H1 (cell line): ENCODE measurements around the gene SCN1B. TPM values are rescaled to one million over a fixed set of nuclear protein-coding genes. Genes with fewer than 3 reads are reported as not detected.

Experiments used
- CTCF ChIA-PET: fragments of 300-600 bp; sonication (Branson Sonifier 250); formaldehyde crosslinking; loops from one replicate; lab custom pipeline; 2021; ENCODE audit not compliant: partially characterized antibody; lab: Charles Lee
- POLR2A ChIA-PET: fragments of 300-600 bp; sonication (Branson Sonifier 250); formaldehyde crosslinking; loops from one replicate; lab custom pipeline; 2021; ENCODE audit warnings: inconsistent platforms; ENCODE audit not compliant: partially characterized antibody; lab: Charles Lee
- DNase-seq, 2 experiments: peaks; one replicate each; pipeline versions ENCODE4 v3.0.0 to v3.0.0-alpha.2; 2010 to 2022; ENCODE audit warnings: low spot score in 2 of 2, low read depth in 1 of 2, mixed read lengths in 1 of 2
- FAIRE-seq: peaks from 2 replicates; lab custom pipeline; 2011; peaks lifted over from hg19 to GRCh38; lab: Jason Lieb, UNC
- H2AFZ ChIP-seq: 2 replicates; pipeline ENCODE4 v1.8.1; 2012; ENCODE audit warnings: low read length, inconsistent platforms
- H2AK5ac ChIP-seq: 2 replicates; pipeline ENCODE4 v1.6.1; 2013; ENCODE audit warnings: low read depth, low read length
- H2BK120ac ChIP-seq: replicated peaks from 2 replicates; pipeline ENCODE3; 2013; ENCODE audit warnings: low read depth, low read length, inconsistent platforms
- H2BK12ac ChIP-seq: 2 replicates; pipeline ENCODE4 v1.6.1; 2013; ENCODE audit warnings: low read depth, low read length
- H2BK15ac ChIP-seq: 2 replicates; pipeline ENCODE4 v1.6.1; 2013; ENCODE audit warnings: low read length
- H2BK20ac ChIP-seq: 2 replicates; pipeline ENCODE4 v1.6.1; 2013; ENCODE audit warnings: low read length
- H2BK5ac ChIP-seq: 2 replicates; pipeline ENCODE4 v1.6.1; 2013; ENCODE audit warnings: low read depth, low read length
- H3K14ac ChIP-seq: 2 replicates; pipeline ENCODE4 v1.6.1; 2013; ENCODE audit warnings: inconsistent platforms; ENCODE audit not compliant: insufficient read length
- H3K18ac ChIP-seq: 2 replicates; pipeline ENCODE4 v1.6.1; 2013; ENCODE audit warnings: low read length; ENCODE audit errors: extremely low read depth
- H3K23ac ChIP-seq: 2 replicates; pipeline ENCODE4 v1.6.1; 2013; ENCODE audit warnings: inconsistent platforms; ENCODE audit not compliant: insufficient read length
- H3K23me2 ChIP-seq: 2 replicates; pipeline ENCODE4 v1.6.1; 2013; ENCODE audit warnings: low read depth, low read length
- H3K27ac ChIP-seq: 2 replicates; pipeline ENCODE4 v1.6.1; 2011; ENCODE audit warnings: low read depth, low read length, inconsistent platforms
- H3K27me3 ChIP-seq, 4 experiments: replicated peaks in 1 of 4; 1 replicate in 1 of 4; 2 replicates in 3 of 4; pipeline versions ENCODE4 v1.6.1 to v1.8.1; 2011 to 2013; ENCODE audit warnings: low read length in 3 of 4, mild to moderate bottlenecking in 3 of 4, inconsistent platforms in 2 of 4, mixed read lengths in 2 of 4, moderate library complexity in 1 of 4; ENCODE audit not compliant: control insufficient read depth in 3 of 4, insufficient read depth in 3 of 4; ENCODE audit errors: extremely low read depth in 1 of 4
- H3K36me3 ChIP-seq, 4 experiments: 2 replicates each; pipeline versions ENCODE4 v1.6.1 to v1.8.1; 2011 to 2013; ENCODE audit warnings: mild to moderate bottlenecking in 4 of 4, low read length in 3 of 4, moderate library complexity in 2 of 4, control low read depth in 1 of 4, inconsistent platforms in 1 of 4; ENCODE audit not compliant: insufficient read depth in 4 of 4, control insufficient read depth in 2 of 4
- H3K4ac ChIP-seq: replicated peaks from 2 replicates; pipeline ENCODE3; 2013; ENCODE audit warnings: low read length, low read depth, mixed read lengths, inconsistent platforms; ENCODE audit not compliant: insufficient read length
- H3K4me1 ChIP-seq, 4 experiments: replicated peaks in 1 of 4; 1 replicate in 1 of 4; 2 replicates in 3 of 4; pipeline versions ENCODE4 v1.6.1 to v1.8.1; 2011 to 2013; ENCODE audit warnings: low read length in 3 of 4, inconsistent platforms in 2 of 4, mixed read lengths in 1 of 4; ENCODE audit not compliant: insufficient read depth in 4 of 4, control insufficient read depth in 3 of 4
- H3K4me2 ChIP-seq, 2 experiments: 2 replicates each; pipeline versions ENCODE4 v1.6.1 to v1.8.1; 2011 to 2013; ENCODE audit warnings: low read depth in 2 of 2, low read length in 2 of 2, control low read depth in 1 of 2, inconsistent platforms in 1 of 2, mild to moderate bottlenecking in 1 of 2; ENCODE audit not compliant: insufficient read depth in 1 of 2
- H3K4me3 ChIP-seq, 4 experiments: fragments of 200-600, 300-600 bp in 1 of 4; sonication (generic), shearing (Covaris generic), sonication (Bioruptor Twin) in 1 of 4; 2 replicates each; pipeline versions ENCODE4 v1.5.1 to v1.8.1; 2011 to 2016; ENCODE audit warnings: low read length in 4 of 4, low read depth in 3 of 4, control low read depth in 2 of 4, inconsistent platforms in 2 of 4, mild to moderate bottlenecking in 2 of 4, mixed read lengths in 1 of 4, moderate library complexity in 1 of 4; ENCODE audit not compliant: insufficient read depth in 2 of 4; ENCODE audit errors: extremely low read depth in 1 of 4
- H3K56ac ChIP-seq: replicated peaks from 2 replicates; pipeline ENCODE3; 2013; ENCODE audit warnings: low read depth, mild to moderate bottlenecking, mixed read lengths, low read length, inconsistent platforms; ENCODE audit not compliant: insufficient read length
- H3K79me1 ChIP-seq: 2 replicates; pipeline ENCODE4 v1.6.1; 2013; ENCODE audit warnings: low read depth, low read length, control low read depth
- H3K79me2 ChIP-seq, 2 experiments: 2 replicates each; pipeline versions ENCODE4 v1.6.1 to v1.8.1; 2012 to 2013; ENCODE audit warnings: low read length in 2 of 2, mild to moderate bottlenecking in 2 of 2, inconsistent platforms in 1 of 2; ENCODE audit not compliant: insufficient read depth in 2 of 2, control insufficient read depth in 1 of 2
- H3K9ac ChIP-seq, 4 experiments: replicated peaks in 1 of 4; 1 replicate in 1 of 4; 2 replicates in 3 of 4; pipeline versions ENCODE4 v1.6.1 to v1.8.1; 2011 to 2013; ENCODE audit warnings: low read depth in 3 of 4, low read length in 3 of 4, control low read depth in 2 of 4, mild to moderate bottlenecking in 2 of 4, moderate library complexity in 2 of 4, inconsistent platforms in 1 of 4; ENCODE audit errors: extremely low read depth in 1 of 4
- H3K9me3 ChIP-seq, 2 experiments: 2 replicates each; pipeline versions ENCODE4 v1.6.1 to v1.8.1; 2012 to 2013; ENCODE audit warnings: mild to moderate bottlenecking in 2 of 2, moderate library complexity in 2 of 2, control low read depth in 1 of 2, inconsistent platforms in 1 of 2, low read depth in 1 of 2, low read length in 1 of 2, mixed read lengths in 1 of 2; ENCODE audit not compliant: insufficient read depth in 2 of 2
- H4K20me1 ChIP-seq, 2 experiments: replicated peaks in 1 of 2; 2 replicates each; pipeline versions ENCODE3 to v1.8.1; 2011 to 2013; ENCODE audit warnings: inconsistent platforms in 2 of 2, low read length in 2 of 2, mild to moderate bottlenecking in 1 of 2; ENCODE audit not compliant: insufficient read depth in 2 of 2, control insufficient read depth in 1 of 2
- H4K5ac ChIP-seq: 2 replicates; pipeline ENCODE4 v1.6.1; 2013; ENCODE audit warnings: low read length, low read depth, mixed read lengths, inconsistent platforms; ENCODE audit not compliant: insufficient read length
- H4K8ac ChIP-seq: 2 replicates; pipeline ENCODE4 v1.8.0; 2013; ENCODE audit warnings: mild to moderate bottlenecking, moderate library complexity, low read length, inconsistent platforms; ENCODE audit not compliant: insufficient read depth; ENCODE audit errors: extremely low read depth
- H4K91ac ChIP-seq: replicated peaks from 2 replicates; pipeline ENCODE3; 2013; ENCODE audit warnings: low read length, mixed read lengths, inconsistent platforms; ENCODE audit not compliant: insufficient read length
- BACH1 ChIP-seq: IDR thresholded peaks from 2 replicates; pipeline ENCODE4 v1.6.1; 2012; ENCODE audit warnings: low read length, improper control_type of control experiment
- CREB1 ChIP-seq: IDR thresholded peaks from 2 replicates; pipeline ENCODE4 v1.6.1; 2012; ENCODE audit warnings: inconsistent platforms
- EGR1 ChIP-seq: IDR thresholded peaks from 2 replicates; pipeline ENCODE4 v1.6.1; 2011; ENCODE audit warnings: low read depth, low read length, borderline replicate concordance
- JUN ChIP-seq: IDR thresholded peaks from 2 replicates; pipeline ENCODE4 v1.6.1; 2011; ENCODE audit warnings: low read depth, mild to moderate bottlenecking, improper control_type of control experiment, low read length
- JUND ChIP-seq: IDR thresholded peaks from 2 replicates; pipeline ENCODE4 v1.6.1; 2011; ENCODE audit warnings: mild to moderate bottlenecking, improper control_type of control experiment, low read length
- KDM4A ChIP-seq: IDR thresholded peaks from one replicate; pipeline ENCODE4 v1.7.1; 2012; ENCODE audit warnings: low read depth, mild to moderate bottlenecking, moderate library complexity, low read length, inconsistent platforms; ENCODE audit not compliant: severe bottlenecking
- KDM5A ChIP-seq: fragments of 200-600 bp; IDR thresholded peaks from 2 replicates; pipeline ENCODE4 v1.7.1; 2012; ENCODE audit warnings: mild to moderate bottlenecking, low read length, inconsistent platforms, mixed read lengths
- MAX ChIP-seq: IDR thresholded peaks from 2 replicates; pipeline ENCODE4 v1.6.1; 2012; ENCODE audit warnings: inconsistent platforms
- RBBP5 ChIP-seq: IDR thresholded peaks from 2 replicates; pipeline ENCODE4 v1.7.1; 2012; ENCODE audit warnings: low read depth, mild to moderate bottlenecking, inconsistent platforms, low read length, moderate library complexity, borderline replicate concordance
- ZNF274 ChIP-seq: IDR thresholded peaks from 2 replicates; pipeline ENCODE4 v1.7.0; 2012; ENCODE audit warnings: low read length, borderline replicate concordance; ENCODE audit errors: extremely low read depth
- WGBS, 2 experiments: shearing (Covaris generic) in 1 of 2; methylation state at CpG; one replicate each; pipeline versions ENCODE4 v1.1.6 to v1.1.7; 2013 to 2015; ENCODE audit warnings: low lambda C conversion rate in 2 of 2, mixed read lengths in 2 of 2, inconsistent platforms in 1 of 2, low coverage in 1 of 2, missing lambda C conversion rate in 1 of 2; ENCODE audit not compliant: insufficient replicate concordance in 2 of 2, insufficient coverage in 1 of 2, insufficient read length in 1 of 2; ENCODE audit errors: extremely low coverage in 1 of 2, missing lambda C conversion rate in 1 of 2; 5-methylcytosine and 5-hydroxymethylcytosine counted together
- polyA plus RNA-seq, 7 experiments: library from polyadenylated mRNA; depleted of rRNA in 3 of 7; stranded (reverse) in 5 of 7; unstranded in 2 of 7; fragments of >200 nt in 5 of 7; fragments of 200-250 nt in 2 of 7; gene quantifications; 1 replicate in 5 of 7; 2 replicates in 1 of 7; 4 replicates in 1 of 7; pipeline versions ENCODE4 v1.2.1 to v1.2.3, GENCODE V29; 2011 to 2013; ENCODE audit warnings: missing spikeins in 2 of 7, mixed read lengths in 2 of 7
- total RNA-seq: library from RNA; stranded (reverse); fragmentation: NEBNext Ultra II Directional; extraction: Animal tissue kit (Norgen Biotek cat#: 25700); gene quantifications from 2 replicates; pipeline ENCODE4 v1.2.1, GENCODE V29; 2021

SCN1B gene
- total and polyA plus RNA-seq, 2 of the 8 experiments (the other 6 are each of a cell fraction or from before 2014, with no cell fraction given): 3.1 to 3.5 TPM

GRCh38 chr19:35089554-35089953 lies 59.3 kb downstream of the SCN1B start:
- no peak overlapping the region for H3K4me3 ChIP-seq
- WGBS, 2 experiments: 90% methylated on average over 8 of the region's 8 CpGs; no CpG with 5 or more reads in 1 of the 2 experiments
- H3K4ac ChIP-seq: no peak overlapping the region
- CTCF ChIA-PET: interaction anchor here (0.6 to 5.1 kb wide), 14 partner anchors 9 to 249 kb away, joined by 3 to 56 read pairs (median 8); partner anchors contain the start of genes FXYD5, HPN and LGI4
- no peak overlapping the region for H3K27ac ChIP-seq
- H3K79me1 ChIP-seq: no peaks in the 10 kb centered on the region
- H3K14ac ChIP-seq: no peak overlapping the region
- FAIRE-seq (no peak), DNase-seq (no peak)
- no peaks in the 10 kb centered on the region for H3K36me3 ChIP-seq
- H3K27me3 ChIP-seq: no peaks in the 10 kb centered on the region
- no peak overlapping the region for H3K9ac ChIP-seq
- H2BK5ac ChIP-seq: no peak overlapping the region
- no peak overlapping the region for H4K8ac ChIP-seq
- no peak overlapping the region for H3K18ac ChIP-seq
- no peak overlapping the region for H2BK15ac ChIP-seq
- H3K56ac ChIP-seq: no peak overlapping the region
- H2AK5ac ChIP-seq: no peak overlapping the region
- no peak overlapping the region for H4K5ac ChIP-seq
- H2BK120ac ChIP-seq: no peak overlapping the region
- no peak overlapping the region for H3K23ac ChIP-seq
- H3K4me2 ChIP-seq: no peak overlapping the region; a peak in 1 of 4 replicates
- H3K4me1 ChIP-seq: peaks cover 3 to 14% (median 6%) of the 10 kb centered on the region in 4 experiments; a peak in 6 of 7 replicates
- H2BK12ac ChIP-seq: 0 out of 2 replicates have a peak overlapping the region, but pooled peaks have one; percentile 68
- H4K20me1 ChIP-seq: no peaks in the 10 kb centered on the region
- H3K23me2 ChIP-seq: peaks cover 5% of the 10 kb centered on the region; the same call in 1 of the 2 replicates
- H2BK20ac ChIP-seq: 0 out of 2 replicates have a peak overlapping the region, but pooled peaks have one; percentile 93
- POLR2A ChIA-PET: interaction anchor here (2.2 to 3.8 kb wide), 2 partner anchors 11 to 22 kb away, joined by 6 to 26 read pairs; no protein-coding TSS in a partner anchor
- no peaks in the 10 kb centered on the region for H3K9me3 ChIP-seq
- no peaks in the 10 kb centered on the region for H3K79me2 ChIP-seq
- H4K91ac ChIP-seq: no peak overlapping the region
- H2AFZ ChIP-seq: no peak overlapping the region
- no peak for TF ChIP-seq JUND
- no peak for TF ChIP-seq CREB1
- no peak for TF ChIP-seq KDM4A
- TF ChIP-seq RBBP5: no peak
- no peak for TF ChIP-seq EGR1
- no peak for TF ChIP-seq MAX
- no peak for TF ChIP-seq KDM5A
- no peak for TF ChIP-seq ZNF274
- TF ChIP-seq BACH1: no peak
- no peak for TF ChIP-seq JUN
